CD4-positive, alpha-beta T cell treated with Interleukin-12 subunit alpha and Interleukin-12 subunit beta, for 1 hour (primary cell): ENCODE measurements around the gene CHRFAM7A.
"Not testable (repeated sequence)": the region's sequence is repeated elsewhere in the genome, so short reads cannot be mapped to it uniquely, and the experiment has no call there.

Experiments used
- DNase-seq: peaks from one replicate; pipeline ENCODE4 v3.0.0-alpha.2; 2020

Gene CHRFAM7A

DNA sequence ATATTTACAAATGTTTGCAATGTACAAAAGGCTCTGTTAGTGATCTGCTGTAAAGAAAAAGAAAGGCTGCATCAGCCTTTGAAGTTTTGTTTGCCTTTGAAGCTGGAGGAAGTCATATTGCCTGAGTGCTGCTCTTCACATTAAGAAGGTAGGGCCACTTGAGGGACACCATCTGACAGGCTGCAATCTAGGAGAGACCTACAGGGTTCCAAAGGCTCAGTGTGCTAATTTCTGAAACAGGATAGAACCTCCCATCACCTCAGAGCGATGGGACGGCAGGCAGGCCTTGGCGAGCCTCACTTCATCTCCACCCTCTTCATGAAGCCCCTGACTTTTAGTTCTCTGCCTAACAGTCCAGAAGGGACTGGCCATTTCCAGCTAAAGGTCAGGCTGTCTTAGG is 77.6 kb downstream of the CHRFAM7A start:
- DNase-seq, result not testable (repeated sequence)

DNA sequence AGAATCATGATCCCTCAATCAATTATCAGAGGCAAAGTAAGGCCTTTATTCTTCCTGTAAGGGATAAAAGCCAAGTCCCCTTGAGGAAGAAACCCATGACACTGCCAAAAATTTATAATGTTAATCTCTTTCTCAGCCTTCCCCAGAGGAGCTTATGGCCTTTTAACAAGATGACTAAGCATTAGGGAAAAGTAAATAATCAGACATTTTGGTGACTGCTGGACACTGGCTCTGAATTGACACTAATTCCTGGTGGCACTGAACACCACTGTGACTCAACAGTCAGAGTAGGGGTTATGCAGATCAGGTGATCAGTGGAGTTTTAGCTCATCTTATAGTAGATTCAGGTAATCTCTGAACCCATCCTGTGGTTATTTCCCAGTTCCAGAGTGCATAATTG is 82.8 kb downstream of the CHRFAM7A start:
- not testable (repeated sequence) for DNase-seq
